ENCODE results near the gene RNF112. TPM values are rescaled to one million over a fixed set of nuclear protein-coding genes. Genes with fewer than 3 reads are reported as not detected.

The RNF112 gene
- total RNA-seq, 1 donor = under 0.01 TPM

GRCh38 chr17:19372866-19373504, 38.0 kb upstream of the RNF112 start:
- peak in 1 of 3 donors; percentile 51 for DNase-seq (ENCODE audit: low read depth in 2 of 3, low spot score in 2 of 3)

- DNase-seq (ENCODE audit: low read depth in 2 of 3, low spot score in 2 of 3) = no peak
Observed at GRCh38 chr17:19374136-19374535, 36.9 kb upstream of the RNF112 start.

- DNase-seq (ENCODE audit: low read depth in 2 of 3, low spot score in 2 of 3) = no peak
Observed at GRCh38 chr17:19375732-19376131, 35.3 kb upstream of the RNF112 start.

GRCh38 chr17:19376811-19377210, 34.2 kb upstream of the RNF112 start:
- no peak for DNase-seq (ENCODE audit: low read depth in 2 of 3, low spot score in 2 of 3)

- peak; percentile 80 to 99 (median 98) for DNase-seq (ENCODE audit: low read depth in 2 of 3, low spot score in 2 of 3)
Observed at GRCh38 chr17:19377602-19378415, 33.2 kb upstream of the RNF112 start.

- DNase-seq (ENCODE audit: low read depth in 2 of 3, low spot score in 2 of 3) = no peak
Observed at GRCh38 chr17:19378416-19379360, 32.3 kb upstream of the RNF112 start, which contains the start of gene MAPK7. Gene MAPK7 (plus strand): TSS chr17:19378498. CDS start chr17:19378901, 403 bp downstream.

- DNase-seq (ENCODE audit: low read depth in 2 of 3, low spot score in 2 of 3) = no peak
Observed at GRCh38 chr17:19379361-19380065, 31.5 kb upstream of the RNF112 start.

- no peak for DNase-seq (ENCODE audit: low read depth in 2 of 3, low spot score in 2 of 3)
Observed at GRCh38 chr17:19380481-19381301, 30.3 kb upstream of the RNF112 start.

- DNase-seq (ENCODE audit: low read depth in 2 of 3, low spot score in 2 of 3) = no peak
Observed at GRCh38 chr17:19381361-19381740, 29.7 kb upstream of the RNF112 start.

GRCh38 chr17:19381741-19382444, 29.1 kb upstream of the RNF112 start:
- no peak for DNase-seq (ENCODE audit: low read depth in 2 of 3, low spot score in 2 of 3)

GRCh38 chr17:19382531-19383444, 28.2 kb upstream of the RNF112 start:
- DNase-seq (ENCODE audit: low read depth in 2 of 3, low spot score in 2 of 3) = no peak

GRCh38 chr17:19383681-19384470, 27.2 kb upstream of the RNF112 start:
- DNase-seq (ENCODE audit: low read depth in 2 of 3, low spot score in 2 of 3) = no peak

GRCh38 chr17:19384723-19385391, 26.2 kb upstream of the RNF112 start:
- DNase-seq (ENCODE audit: low read depth in 2 of 3, low spot score in 2 of 3) = peak in 2 of 3 donors; percentile 81 to 92

- DNase-seq (ENCODE audit: low read depth in 2 of 3, low spot score in 2 of 3) = no peak
Observed at GRCh38 chr17:19385521-19385983, 25.5 kb upstream of the RNF112 start.

- peak in 1 of 3 donors; percentile 31 for DNase-seq (ENCODE audit: low read depth in 2 of 3, low spot score in 2 of 3)
Observed at GRCh38 chr17:19386051-19386929, 24.7 kb upstream of the RNF112 start.

All from hematopoietic multipotent progenitor cell (in vitro differentiated cells).